Gastroesophageal sphincter (tissue), 3 donors: ENCODE data around the gene CDH4.

Source experiments
- CTCF ChIP-seq, 4 experiments: fragments of 200-600 bp in 2 of 4; fragments of 450-650 bp in 2 of 4; sonication (generic) in 1 of 4; IDR thresholded peaks; one replicate each; pipeline ENCODE4 v1.5.1; 2017 to 2019; ENCODE audit warnings: antibody characterized with exemption in 4 of 4, mild to moderate bottlenecking in 2 of 4, moderate library complexity in 2 of 4
- POLR2A ChIP-seq, 2 donors: fragments of 450-650 bp; IDR thresholded peaks; one replicate each; pipeline ENCODE4 v1.6.1; 2017; ENCODE audit warnings: antibody characterized with exemption in 2 of 2, mild to moderate bottlenecking in 2 of 2, moderate library complexity in 1 of 2
- POLR2AphosphoS5 ChIP-seq: sonication (generic); formaldehyde crosslinking; IDR thresholded peaks from one replicate; pipeline ENCODE4 v1.6.1; 2017; ENCODE audit warnings: antibody characterized with exemption

- no peak for TF ChIP-seq CTCF (IDR thresholded peaks at IDR 0.05)
- TF ChIP-seq POLR2A (IDR thresholded peaks at IDR 0.05): no peak
- no peak for TF ChIP-seq POLR2AphosphoS5
These were observed 235.4 kb downstream of the CDH4 start for GRCh38 chr20:61487346-61487996.
